Activated naive CD4-positive, alpha-beta T cell treated with anti-CD3 and anti-CD28 coated beads for 36 hours (primary cell): Measurements from ENCODE around the gene LMF2. TPM values are rescaled to one million over a fixed set of nuclear protein-coding genes. Genes with fewer than 3 reads are reported as not detected.

Source experiments
- CTCF ChIA-PET: fragments of 350-600 bp; sonication (Branson Sonifier 250); formaldehyde crosslinking; loops from one replicate; lab custom pipeline; 2021; ENCODE audit warnings: antibody characterized with exemption; lab: Charles Lee
- DNase-seq: peaks from one replicate; pipeline ENCODE4 v3.0.0-alpha.2; 2020
- H3K27ac Mint-ChIP-seq: one replicate; pipeline ENCODE4 v1.8.0; 2021; ENCODE audit warnings: mild to moderate bottlenecking, mixed read lengths
- H3K27me3 Mint-ChIP-seq: one replicate; pipeline ENCODE4 v1.8.0; 2021; ENCODE audit warnings: low read depth, mixed read lengths
- H3K36me3 Mint-ChIP-seq: one replicate; pipeline ENCODE4 v1.8.0; 2021; ENCODE audit warnings: low read depth, mixed read lengths
- H3K4me1 Mint-ChIP-seq: one replicate; pipeline ENCODE4 v1.8.0; 2021; ENCODE audit warnings: low read depth, mixed read lengths
- H3K4me3 Mint-ChIP-seq: one replicate; pipeline ENCODE4 v1.8.0; 2021; ENCODE audit warnings: mild to moderate bottlenecking, moderate library complexity, mixed read lengths
- H3K9me3 Mint-ChIP-seq: one replicate; pipeline ENCODE4 v1.8.0; 2021; ENCODE audit warnings: mixed read lengths
- intact Hi-C: fragments of 100-400 bp; cut with micrococcal nuclease; formaldehyde crosslinking; loops from one replicate; pipeline ENCODE4 v1.15.1; 2023
- total RNA-seq, 2 experiments: library from RNA; stranded (reverse); gene quantifications; one replicate each; pipeline ENCODE4 v1.2.3, GENCODE V29; 2021

Gene LMF2
- total RNA-seq, 2 experiments from 2014 or later: 41.4 to 42.0 TPM

DNA sequence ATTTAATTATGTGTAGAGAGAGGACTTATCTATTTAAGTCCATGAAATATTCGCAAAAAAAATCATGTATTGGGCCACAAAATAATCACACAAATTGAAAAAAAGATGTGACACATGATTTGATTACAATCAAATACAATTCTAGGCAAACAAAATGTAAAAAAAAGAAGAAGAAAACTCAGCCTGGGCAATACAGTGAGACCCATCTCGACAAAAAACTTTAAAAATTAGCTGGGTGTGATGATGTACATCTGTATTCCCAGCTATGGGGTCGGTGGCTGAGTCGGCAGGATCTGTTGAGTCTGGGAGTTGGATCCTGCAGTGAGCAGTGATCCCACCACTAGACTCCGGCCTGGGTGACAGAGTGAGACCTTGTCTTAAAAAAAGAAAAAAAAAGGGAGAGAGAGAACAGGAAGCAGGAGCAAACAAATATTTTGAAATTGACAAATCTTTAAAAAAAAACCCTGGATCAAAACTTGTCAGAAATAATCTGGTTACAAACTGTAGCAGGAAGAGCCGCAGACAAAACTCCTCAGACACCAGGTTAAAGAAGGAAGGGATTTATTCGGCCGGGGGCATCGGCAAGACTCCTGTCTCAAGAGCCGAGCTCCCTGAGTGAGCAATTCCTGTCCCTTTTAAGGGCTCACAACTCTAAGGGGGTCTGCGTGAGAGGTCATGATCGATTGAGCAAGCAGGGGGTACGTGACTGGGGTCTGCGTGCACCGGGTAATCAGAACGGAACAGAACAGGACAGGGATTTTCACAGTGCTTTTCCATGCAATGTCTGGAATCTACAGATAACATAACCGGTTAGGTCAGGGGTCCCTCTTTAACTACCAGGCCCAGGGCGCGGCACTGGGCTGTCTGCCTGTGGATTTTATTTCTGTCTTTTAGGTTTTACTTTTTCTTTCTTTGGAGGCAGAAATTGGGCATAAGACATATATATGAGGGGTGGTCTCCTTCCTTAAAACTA lies 25.6 kb upstream of the LMF2 start:
- H3K27ac Mint-ChIP-seq: peak overlapping the region; percentile 99
- CTCF ChIA-PET: interaction anchor here (0.9 to 1.2 kb wide), 2 partner anchors 14 to 18 kb away, joined by 3 to 4 read pairs; no protein-coding TSS in a partner anchor
- DNase-seq: no peak
- H3K36me3 Mint-ChIP-seq: peaks cover 15% of the 10 kb centered on the region
- peak overlapping the region; percentile 92 for H3K4me3 Mint-ChIP-seq
- no peaks in the 10 kb centered on the region for H3K27me3 Mint-ChIP-seq
- intact Hi-C loops: no loop called here
- no peaks in the 10 kb centered on the region for H3K9me3 Mint-ChIP-seq
- peaks cover 50% of the 10 kb centered on the region for H3K4me1 Mint-ChIP-seq

DNA sequence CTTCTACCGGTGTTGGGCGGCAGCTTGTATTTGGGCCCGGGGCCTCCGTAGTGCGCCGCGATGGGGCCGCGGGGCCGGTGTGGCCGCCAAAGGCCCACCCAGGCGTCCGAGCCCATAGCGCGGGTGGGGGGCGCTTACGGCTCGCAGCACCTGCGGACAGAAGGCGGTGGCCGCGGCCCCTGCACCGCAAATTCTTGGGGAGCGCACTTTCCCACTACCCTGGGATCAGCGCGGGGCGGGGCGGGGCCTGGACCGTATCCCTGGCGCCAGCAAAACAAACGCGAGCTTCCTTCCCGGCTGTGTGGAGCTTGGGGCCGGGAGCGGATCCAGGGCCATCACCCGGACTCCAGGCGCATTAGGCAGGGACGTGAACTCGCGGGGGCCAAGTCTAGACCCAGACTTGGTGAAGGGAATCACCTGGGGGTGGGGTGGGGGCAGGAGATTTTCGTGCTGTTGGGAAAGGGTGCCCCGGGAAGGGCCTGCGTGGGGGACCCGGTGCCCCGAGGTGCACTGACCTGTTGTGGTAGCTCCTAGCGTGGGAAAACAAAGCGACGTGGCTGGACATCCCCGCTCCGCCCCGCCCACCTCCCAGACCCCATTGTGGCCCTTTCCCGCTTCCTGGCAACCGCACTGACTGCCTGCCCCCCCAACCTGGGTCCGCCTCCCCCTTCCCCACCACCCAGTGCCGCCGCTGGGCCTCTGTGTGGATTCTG lies 24.6 kb upstream of the LMF2 start:
- Mint-ChIP-seq H3K9me3 (no peaks in the 10 kb centered on the region), H3K27ac (peak overlapping the region; percentile 99), H3K4me3 (peak overlapping the region; percentile 92), H3K36me3 (peaks cover 23% of the 10 kb centered on the region), H3K4me1 (peaks cover 50% of the 10 kb centered on the region), H3K27me3 (no peaks in the 10 kb centered on the region)
- intact Hi-C loops: loop anchor here (1.0 kb wide), 2 partner anchors 7 to 30 kb away; partner anchors contain the start of gene SYCE3
- peak; percentile 40 for DNase-seq
- CTCF ChIA-PET: interaction anchor here (1.2 to 1.7 kb wide), 2 partner anchors 16 to 89 kb away, joined by 3 to 7 read pairs; no protein-coding TSS in a partner anchor

GRCh38 chr22:50531546-50531961 lies 24.1 kb upstream of the LMF2 start:
- H3K27ac Mint-ChIP-seq: peak overlapping the region; percentile 99
- no peaks in the 10 kb centered on the region for H3K9me3 Mint-ChIP-seq
- H3K36me3 Mint-ChIP-seq: peaks cover 27% of the 10 kb centered on the region
- CTCF ChIA-PET: interaction anchor here (1.2 to 1.7 kb wide), 2 partner anchors 17 to 90 kb away, joined by 3 to 7 read pairs; no protein-coding TSS in a partner anchor
- intact Hi-C loops: loop anchor here (1.0 kb wide), 2 partner anchors 8 to 31 kb away; partner anchors contain the start of gene SYCE3
- peak; percentile 77 for DNase-seq
- peak overlapping the region; percentile 92 for H3K4me3 Mint-ChIP-seq
- H3K27me3 Mint-ChIP-seq: no peaks in the 10 kb centered on the region
- H3K4me1 Mint-ChIP-seq: peaks cover 50% of the 10 kb centered on the region

DNA sequence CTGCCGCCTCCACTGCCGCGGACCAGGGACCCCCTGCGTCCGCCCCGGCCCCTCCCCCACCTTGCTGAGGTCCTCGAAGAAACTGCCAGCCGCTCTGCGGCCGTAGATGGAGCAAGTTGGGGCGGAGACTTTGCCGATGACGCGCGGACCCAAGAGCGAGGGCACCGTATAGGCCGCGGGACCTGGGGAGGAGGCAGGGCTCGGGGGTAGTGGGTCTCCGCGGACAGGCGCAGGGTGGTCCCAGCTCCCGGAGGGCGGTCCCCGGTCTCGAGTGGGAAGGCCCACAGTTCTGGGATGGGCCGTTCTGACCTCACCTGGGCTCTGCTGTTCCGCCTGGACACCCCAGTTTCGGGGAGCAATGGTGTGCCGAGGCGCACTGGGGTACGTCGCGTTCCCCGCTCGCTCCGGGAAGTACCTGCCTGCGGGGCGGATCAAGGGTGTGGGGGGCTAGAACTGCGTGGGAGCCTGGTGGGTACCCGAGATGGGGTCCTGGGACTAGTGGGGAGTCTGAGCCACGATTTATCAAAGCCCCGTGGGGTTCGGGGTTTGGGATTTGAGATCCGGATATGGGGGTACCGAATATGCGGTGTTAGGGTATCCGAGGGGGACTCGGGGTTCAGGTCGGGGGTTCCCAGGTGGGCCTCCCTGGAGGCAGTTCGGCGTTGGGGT lies 23.5 kb upstream of the LMF2 start:
- peak overlapping the region; percentile 92 for H3K4me3 Mint-ChIP-seq
- H3K36me3 Mint-ChIP-seq: peaks cover 27% of the 10 kb centered on the region
- no peaks in the 10 kb centered on the region for H3K27me3 Mint-ChIP-seq
- H3K27ac Mint-ChIP-seq: peak overlapping the region; percentile 99
- CTCF ChIA-PET: interaction anchor here (1.2 to 1.7 kb wide), 2 partner anchors 17 to 90 kb away, joined by 3 to 7 read pairs; no protein-coding TSS in a partner anchor
- peak; percentile 88 for DNase-seq
- H3K4me1 Mint-ChIP-seq: peaks cover 47% of the 10 kb centered on the region
- intact Hi-C loops: loop anchor here (1.0 kb wide), 3 partner anchors 8 to 89 kb away; partner anchors contain the start of gene SYCE3
- H3K9me3 Mint-ChIP-seq: no peaks in the 10 kb centered on the region

DNA sequence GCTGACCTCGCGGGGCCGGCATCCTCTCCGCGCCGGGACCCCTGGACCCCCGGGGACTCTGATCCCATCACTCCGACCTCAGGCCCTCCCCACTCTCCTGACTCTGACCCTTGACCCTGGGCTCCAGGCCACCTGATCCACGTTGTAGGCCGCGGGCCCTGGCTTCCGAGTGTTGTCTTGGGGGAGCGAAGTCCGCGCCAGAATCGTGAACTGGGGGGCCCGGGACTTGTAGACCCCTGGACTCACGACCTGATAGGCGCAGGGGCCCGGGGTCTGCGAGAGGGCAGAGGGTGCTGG lies 23.0 kb upstream of the LMF2 start:
- Mint-ChIP-seq H3K36me3 (peaks cover 27% of the 10 kb centered on the region), H3K27ac (peak overlapping the region; percentile 99), H3K4me1 (peaks cover 47% of the 10 kb centered on the region), H3K9me3 (no peaks in the 10 kb centered on the region), H3K27me3 (no peaks in the 10 kb centered on the region), H3K4me3 (peak overlapping the region; percentile 92)
- intact Hi-C loops: loop anchor here (1.0 kb wide), 1 partner anchor 90 kb away; no protein-coding TSS in a partner anchor
- CTCF ChIA-PET: no interaction called here
- DNase-seq: no peak

- Mint-ChIP-seq H3K36me3 (peaks cover 27% of the 10 kb centered on the region), H3K27me3 (no peaks in the 10 kb centered on the region), H3K4me1 (peaks cover 47% of the 10 kb centered on the region), H3K4me3 (peak within 1 kb of the TSS; percentile 92), H3K27ac (peak within 1 kb of the TSS; percentile 99), H3K9me3 (no peaks in the 10 kb centered on the region)
- CTCF ChIA-PET: interaction anchor here (1.5 to 2.0 kb wide), 2 partner anchors 91 to 162 kb away, joined by 3 to 5 read pairs; no protein-coding TSS in a partner anchor
- peak; percentile 75 for DNase-seq
- intact Hi-C loops: loop anchor here (1.0 kb wide), 1 partner anchor 90 kb away; no protein-coding TSS in a partner anchor
Measured at GRCh38 chr22:50529897-50530579, 22.5 kb upstream of the LMF2 start, which contains the start of gene TYMP. Gene TYMP (minus strand): TSS chr22:50530012. CDS start chr22:50529709, 303 bp downstream.

- Mint-ChIP-seq H3K36me3 (peaks cover 33% of the 10 kb centered on the region), H3K9me3 (no peaks in the 10 kb centered on the region), H3K4me1 (peaks cover 50% of the 10 kb centered on the region), H3K4me3 (peak overlapping the region; percentile 84), H3K27ac (peak overlapping the region; percentile 93), H3K27me3 (no peaks in the 10 kb centered on the region)
- CTCF ChIA-PET: interaction anchor here (0.9 to 2.9 kb wide), 6 partner anchors 10 to 162 kb away, joined by 3 to 13 read pairs (median 4); partner anchors contain the start of gene SYCE3
- intact Hi-C loops: no loop called here
- DNase-seq: no peak
Measured at GRCh38 chr22:50529416-50529896, 22.0 kb upstream of the LMF2 start.

GRCh38 chr22:50528682-50529415 lies 21.3 kb upstream of the LMF2 start:
- H3K36me3 Mint-ChIP-seq: peaks cover 34% of the 10 kb centered on the region
- H3K9me3 Mint-ChIP-seq: no peaks in the 10 kb centered on the region
- H3K4me1 Mint-ChIP-seq: peaks cover 45% of the 10 kb centered on the region
- DNase-seq: no peak
- H3K27ac Mint-ChIP-seq: peak overlapping the region; percentile 93
- peak overlapping the region; percentile 84 for H3K4me3 Mint-ChIP-seq
- CTCF ChIA-PET: interaction anchor here (0.9 to 2.9 kb wide), 7 partner anchors 10 to 163 kb away, joined by 3 to 13 read pairs (median 4); partner anchors contain the start of genes KLHDC7B and SYCE3
- no peaks in the 10 kb centered on the region for H3K27me3 Mint-ChIP-seq
- intact Hi-C loops: no loop called here

GRCh38 chr22:50527921-50528681 lies 20.6 kb upstream of the LMF2 start:
- DNase-seq: no peak
- Mint-ChIP-seq H3K27ac (peak overlapping the region; percentile 93), H3K27me3 (no peaks in the 10 kb centered on the region), H3K36me3 (peaks cover 39% of the 10 kb centered on the region), H3K4me1 (peaks cover 42% of the 10 kb centered on the region), H3K4me3 (peak overlapping the region; percentile 84), H3K9me3 (no peaks in the 10 kb centered on the region)
- CTCF ChIA-PET: interaction anchor here (0.6 to 2.9 kb wide), 10 partner anchors 11 to 286 kb away, joined by 3 to 13 read pairs (median 4); partner anchors contain the start of genes KLHDC7B and SYCE3
- intact Hi-C loops: loop anchor here (2.0 kb wide), 2 partner anchors 17 to 55 kb away; partner anchors contain the start of genes CHKB and KLHDC7B
